Coronary artery (tissue), 2 donors: Measurements from ENCODE around the gene SH2D3C.

ENCODE experiments used
- DNase-seq: peaks from one replicate; pipeline ENCODE4 v3.0.0-alpha.2; 2017; ENCODE audit warnings: low spot score
- H3K27ac ChIP-seq, 2 donors: fragments of 200-600 bp; sonication (generic); one replicate each; pipeline ENCODE4 v1.5.1; 2016 to 2019
- H3K4me3 ChIP-seq: fragments of 200-600 bp; sonication (generic); 2 replicates; pipeline ENCODE4 v1.5.1; 2016; ENCODE audit warnings: mild to moderate bottlenecking, moderate library complexity
- TF ChIP-seq, protein P1 (sequence below): fragments of 200-600 bp; sonication (generic); IDR thresholded peaks from one replicate; pipeline ENCODE4 v1.5.1; 2019; ENCODE audit warnings: antibody characterized with exemption

Gene SH2D3C

GRCh38 chr9:127796225-127796813 lies 17.9 kb upstream of the SH2D3C start:
- Histone ChIP-seq H3K27ac (no peak overlapping the region), H3K4me3 (no peak overlapping the region)
- TF ChIP-seq, protein P1, sequence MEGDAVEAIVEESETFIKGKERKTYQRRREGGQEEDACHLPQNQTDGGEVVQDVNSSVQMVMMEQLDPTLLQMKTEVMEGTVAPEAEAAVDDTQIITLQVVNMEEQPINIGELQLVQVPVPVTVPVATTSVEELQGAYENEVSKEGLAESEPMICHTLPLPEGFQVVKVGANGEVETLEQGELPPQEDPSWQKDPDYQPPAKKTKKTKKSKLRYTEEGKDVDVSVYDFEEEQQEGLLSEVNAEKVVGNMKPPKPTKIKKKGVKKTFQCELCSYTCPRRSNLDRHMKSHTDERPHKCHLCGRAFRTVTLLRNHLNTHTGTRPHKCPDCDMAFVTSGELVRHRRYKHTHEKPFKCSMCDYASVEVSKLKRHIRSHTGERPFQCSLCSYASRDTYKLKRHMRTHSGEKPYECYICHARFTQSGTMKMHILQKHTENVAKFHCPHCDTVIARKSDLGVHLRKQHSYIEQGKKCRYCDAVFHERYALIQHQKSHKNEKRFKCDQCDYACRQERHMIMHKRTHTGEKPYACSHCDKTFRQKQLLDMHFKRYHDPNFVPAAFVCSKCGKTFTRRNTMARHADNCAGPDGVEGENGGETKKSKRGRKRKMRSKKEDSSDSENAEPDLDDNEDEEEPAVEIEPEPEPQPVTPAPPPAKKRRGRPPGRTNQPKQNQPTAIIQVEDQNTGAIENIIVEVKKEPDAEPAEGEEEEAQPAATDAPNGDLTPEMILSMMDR, result no peak
- DNase-seq, result peak; percentile 73

GRCh38 chr9:127794001-127794791 lies 15.7 kb upstream of the SH2D3C start:
- Histone ChIP-seq H3K27ac (peak overlapping the region in 1 of 2 donors; percentile 3), H3K4me3 (no peak overlapping the region)
- peak; percentile 70 for DNase-seq
- TF ChIP-seq, protein P1, result no peak

- DNase-seq, result no peak
- Histone ChIP-seq H3K27ac (peak overlapping the region in 1 of 2 donors; percentile 58), H3K4me3 (no peak overlapping the region)
- TF ChIP-seq, protein P1, result no peak
These were observed 14.7 kb upstream of the SH2D3C start for GRCh38 chr9:127793093-127793708.

DNA sequence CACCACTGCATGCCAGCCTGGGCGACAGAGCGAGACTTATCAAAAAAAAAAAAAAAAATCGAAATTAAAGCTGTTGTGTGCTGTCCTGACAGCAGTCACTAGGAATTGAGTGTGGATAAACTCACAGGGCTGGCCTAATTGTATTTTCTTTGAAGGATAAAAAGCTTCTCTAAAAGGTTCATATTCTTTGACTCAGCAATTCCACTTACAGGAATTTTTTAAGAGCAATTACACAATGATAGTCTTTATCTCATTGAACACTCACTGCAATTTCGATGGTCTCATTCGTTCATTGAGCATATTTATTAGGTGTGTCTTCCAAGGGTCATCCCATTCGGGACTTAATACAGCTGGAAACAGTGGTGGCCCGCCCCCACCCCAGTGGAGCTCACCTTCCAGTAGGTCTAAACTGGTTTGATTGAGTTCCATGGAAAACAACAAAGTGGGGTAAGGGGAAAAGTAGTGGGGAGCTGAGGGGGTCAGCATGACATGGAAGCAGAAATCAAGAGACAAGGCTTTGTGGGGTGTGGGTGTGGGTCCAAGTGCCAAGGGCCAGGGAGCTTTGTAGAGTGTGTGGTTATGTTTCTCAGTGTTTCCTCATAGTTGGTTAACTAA lies 14.1 kb upstream of the SH2D3C start:
- TF ChIP-seq, protein P1, result no peak
- DNase-seq, result no peak
- H3K4me3 ChIP-seq, result no peak overlapping the region
- no peak overlapping the region for H3K27ac ChIP-seq

GRCh38 chr9:127791085-127791484 lies 12.6 kb upstream of the SH2D3C start:
- no peak for DNase-seq
- TF ChIP-seq, protein P1, result no peak
- no peak overlapping the region for H3K4me3 ChIP-seq
- peak overlapping the region in 1 of 2 donors; percentile 15 for H3K27ac ChIP-seq

GRCh38 chr9:127790094-127790855 lies 11.8 kb upstream of the SH2D3C start:
- no peak for DNase-seq
- H3K27ac ChIP-seq, result no peak overlapping the region
- TF ChIP-seq, protein P1, result no peak
- H3K4me3 ChIP-seq, result no peak overlapping the region
